IPS DF 4.7 (cell line): ENCODE measurements around the gene GHRH.

Experiments
- DNase-seq: peaks from one replicate; pipeline ENCODE4 v3.0.0-alpha.2; 2013; ENCODE audit warnings: low spot score; ENCODE audit errors: extremely low read depth

The GHRH gene

DNA sequence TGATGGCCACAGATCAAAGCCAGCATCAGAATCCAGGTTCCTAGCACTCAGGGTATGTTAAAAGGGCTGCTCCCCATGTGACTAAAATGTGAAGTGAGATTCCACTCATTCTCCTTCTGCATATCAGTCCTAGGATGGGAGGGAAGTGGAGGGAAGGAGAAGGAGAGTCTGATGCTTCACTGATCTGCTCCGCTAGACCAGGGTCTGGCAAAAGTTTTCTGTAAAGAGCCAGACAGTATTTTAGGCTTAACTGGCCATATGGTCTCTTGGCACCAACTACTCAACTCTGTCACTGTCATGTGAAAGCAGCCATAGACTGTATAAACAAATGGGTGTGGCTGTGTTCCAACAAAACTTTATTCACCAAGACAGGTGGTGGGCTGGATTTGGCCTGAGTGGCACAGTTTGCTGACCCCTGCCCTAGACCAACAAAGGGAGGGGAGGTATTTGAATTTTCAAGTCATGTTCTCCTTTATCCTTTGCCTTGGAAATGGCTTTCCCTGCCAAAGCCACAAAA is 22.6 kb downstream of the GHRH start:
- DNase-seq, result no peak

GRCh38 chr20:37238426-37238825 is 23.2 kb downstream of the GHRH start:
- DNase-seq, result no peak

DNA sequence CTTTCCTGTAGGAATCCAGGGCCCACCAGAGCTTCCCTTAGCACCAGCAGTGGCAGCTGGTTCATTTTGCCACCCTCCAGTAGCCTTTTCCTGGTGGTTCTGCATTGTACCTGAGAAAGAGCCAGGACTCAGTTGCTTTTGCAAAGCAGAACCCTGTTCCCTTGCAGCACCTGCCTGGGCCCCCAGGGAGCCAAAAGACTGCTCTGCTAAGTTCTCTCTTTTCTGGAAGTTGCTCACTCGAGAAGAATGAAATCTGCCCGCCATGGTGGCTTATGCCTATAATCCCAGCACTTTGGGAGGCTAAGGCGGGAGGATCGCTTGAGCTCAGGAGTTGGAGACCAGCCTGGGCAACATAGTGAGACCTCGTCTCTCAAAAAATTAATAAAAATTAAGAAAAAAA is 24.0 kb downstream of the GHRH start:
- DNase-seq, result no peak

GRCh38 chr20:37236462-37236861 is 25.2 kb downstream of the GHRH start:
- no peak for DNase-seq

DNA sequence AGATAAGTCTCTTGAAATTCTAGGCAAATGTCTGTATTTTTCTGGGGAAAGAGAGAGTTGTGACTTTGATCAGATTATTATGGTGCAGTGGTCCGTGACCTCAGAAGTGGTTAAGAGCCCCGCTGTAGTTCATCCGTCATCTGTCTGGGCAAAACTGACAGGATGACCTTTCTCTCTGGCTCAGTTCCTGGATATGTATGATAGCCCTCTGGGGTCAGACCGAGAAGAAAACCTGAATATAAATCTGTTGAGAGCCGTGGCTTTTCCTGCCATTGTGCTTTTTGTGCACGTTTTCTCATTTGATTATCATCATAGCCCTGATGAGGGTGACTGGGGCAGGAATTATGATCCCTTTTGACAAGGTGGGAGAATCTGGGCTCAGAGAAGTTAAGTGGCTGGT is 26.5 kb downstream of the GHRH start:
- no peak for DNase-seq

GRCh38 chr20:37234254-37234581 is 27.4 kb downstream of the GHRH start:
- no peak for DNase-seq

DNA sequence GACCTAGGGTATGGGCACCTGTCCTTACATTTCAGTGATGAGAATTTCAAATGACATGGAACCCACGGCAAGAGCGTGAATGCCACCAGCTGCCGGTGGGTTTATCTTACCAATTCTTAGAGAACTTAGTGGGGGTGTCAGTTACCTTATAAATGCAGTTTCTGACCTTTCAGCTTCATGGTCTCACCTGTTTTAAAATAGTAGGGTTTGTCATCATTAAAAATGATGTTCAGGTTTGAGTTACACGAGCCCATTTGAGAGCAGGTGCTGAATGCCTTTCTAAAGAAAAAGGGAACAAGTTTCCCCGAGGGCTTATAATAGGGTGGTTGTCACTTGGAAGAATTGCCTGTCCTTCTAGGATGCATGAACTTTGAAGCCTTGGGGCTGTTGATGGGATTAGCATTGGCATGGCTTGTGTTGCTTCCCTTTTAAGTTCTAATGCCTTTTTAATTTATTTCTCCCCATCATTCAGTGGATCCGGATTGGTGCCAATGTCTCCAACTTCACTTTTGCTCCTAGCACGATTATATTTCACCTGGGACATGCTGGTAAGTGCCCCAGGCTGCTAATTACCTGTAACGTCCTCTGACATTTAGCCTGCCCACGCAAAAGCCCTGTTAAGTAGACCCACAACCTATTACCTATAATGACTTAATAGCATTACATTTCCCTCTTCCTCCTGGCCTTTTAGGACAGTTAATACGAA is 27.9 kb downstream of the GHRH start:
- DNase-seq, result no peak

DNA sequence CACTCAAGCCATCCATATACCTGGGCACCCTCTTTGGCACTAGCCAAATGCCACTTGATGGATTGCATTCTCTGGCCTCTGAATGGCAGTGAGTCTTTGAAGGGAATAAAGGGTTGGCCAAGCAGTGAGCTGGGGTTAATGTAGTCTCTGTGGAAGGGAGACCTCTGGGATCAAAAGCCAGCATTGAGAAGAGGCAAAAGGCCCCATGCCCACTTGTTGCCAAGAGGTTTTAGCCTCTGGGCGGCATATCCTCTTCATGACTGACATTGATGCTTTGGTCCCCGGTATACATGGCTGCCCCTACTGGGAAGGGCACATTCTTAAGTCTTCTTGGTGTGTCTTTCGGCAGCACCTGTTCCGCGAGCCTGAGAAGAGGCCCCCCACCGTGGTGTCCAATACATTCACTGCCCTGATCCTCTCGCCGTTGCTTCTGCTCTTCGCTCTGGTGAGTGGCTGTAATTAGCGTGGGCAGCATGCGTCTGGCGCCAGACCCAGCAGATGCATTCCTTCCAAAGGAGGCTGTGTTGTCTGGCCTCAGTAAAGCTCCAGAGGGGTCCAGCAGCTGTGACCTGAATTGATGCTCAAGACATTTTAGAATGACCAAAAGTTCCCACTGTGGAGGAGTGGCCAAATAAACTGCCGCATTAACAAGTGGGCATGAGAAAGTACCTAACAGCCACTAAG is 29.5 kb downstream of the GHRH start:
- DNase-seq, result no peak

GRCh38 chr20:37230200-37230599 is 31.4 kb downstream of the GHRH start:
- DNase-seq, result no peak

DNA sequence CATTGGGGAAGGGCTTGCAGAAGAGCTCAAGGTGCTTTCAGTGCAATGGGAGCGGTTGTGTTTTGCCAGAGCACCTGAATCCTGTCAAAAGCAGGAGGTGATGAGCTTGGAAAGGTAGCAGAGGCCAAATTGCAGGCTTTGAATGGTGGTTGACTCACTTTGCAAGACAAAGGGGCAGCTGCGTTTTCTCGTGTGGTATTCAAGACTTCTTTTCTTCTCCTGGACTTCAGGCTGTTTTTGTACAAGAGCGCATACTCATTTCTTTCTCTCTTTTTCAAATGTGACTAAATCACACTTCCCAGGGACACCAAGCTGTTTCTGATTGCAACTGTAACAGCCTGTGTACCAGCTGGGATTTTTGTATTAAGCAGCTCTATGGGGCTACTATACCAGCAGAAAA is 32.3 kb downstream of the GHRH start:
- DNase-seq, result peak; percentile 46

DNA sequence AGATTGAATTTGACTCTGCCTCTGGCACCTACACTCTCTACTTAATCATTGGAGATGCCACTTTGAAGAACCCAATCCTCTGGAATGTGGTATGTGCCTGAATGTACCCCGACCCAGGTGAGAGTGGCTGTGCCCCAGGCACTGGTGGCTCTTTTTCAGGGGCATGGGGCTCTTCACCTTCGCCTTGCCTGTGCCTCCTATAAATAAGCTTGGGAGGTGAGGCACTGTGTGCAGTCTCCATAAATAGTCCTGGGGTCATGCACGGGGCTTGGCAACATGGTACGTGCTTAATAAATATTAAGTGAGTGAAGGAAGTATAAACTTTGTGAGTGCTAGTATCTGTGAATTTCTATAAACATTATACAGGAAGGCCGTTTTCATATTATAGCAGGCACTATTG is 33.0 kb downstream of the GHRH start:
- no peak for DNase-seq

DNA sequence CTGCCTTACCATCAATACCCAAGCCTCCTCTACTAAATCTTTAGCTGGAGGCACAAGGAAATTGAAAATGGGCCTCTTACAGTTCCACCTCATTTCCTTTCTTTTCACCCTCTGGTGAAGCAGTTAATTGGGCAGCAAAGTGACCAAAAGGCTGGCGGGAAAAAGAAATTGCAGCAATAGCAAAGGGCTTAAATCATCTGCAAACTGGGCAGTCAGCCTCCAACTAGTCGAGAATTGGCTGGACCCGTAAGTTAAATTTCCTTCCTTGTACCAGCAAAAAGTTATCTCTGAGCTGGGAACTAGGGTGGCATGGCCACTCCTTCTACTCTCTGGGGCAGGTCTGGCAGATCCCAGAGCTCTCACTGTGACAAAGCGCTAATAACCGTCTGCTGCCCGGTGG is 33.5 kb downstream of the GHRH start:
- no peak for DNase-seq

- DNase-seq, result no peak
Observed at GRCh38 chr20:37226889-37227288, 34.7 kb downstream of the GHRH start.

DNA sequence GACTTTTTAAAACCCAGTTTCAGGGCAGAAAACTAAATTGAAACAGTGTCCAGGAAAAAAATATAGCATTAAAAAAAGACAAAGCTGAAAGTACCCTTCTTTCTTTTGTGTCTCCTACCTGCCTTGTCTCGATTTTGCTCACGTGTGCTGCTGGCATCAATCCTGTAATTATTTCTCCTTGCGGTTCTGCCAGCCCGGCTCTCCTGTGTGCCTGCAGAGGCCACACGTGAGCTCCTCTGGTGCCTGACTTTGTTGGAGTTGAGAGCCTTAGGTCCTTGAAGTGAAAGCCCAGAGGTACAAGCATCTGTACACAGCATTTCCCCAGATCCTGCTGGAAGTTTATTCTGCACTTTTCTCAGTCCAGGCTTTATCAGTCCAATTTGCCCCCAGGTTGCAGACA is 36.5 kb downstream of the GHRH start:
- DNase-seq, result no peak

GRCh38 chr20:37223053-37223452 is 38.6 kb downstream of the GHRH start:
- no peak for DNase-seq

DNA sequence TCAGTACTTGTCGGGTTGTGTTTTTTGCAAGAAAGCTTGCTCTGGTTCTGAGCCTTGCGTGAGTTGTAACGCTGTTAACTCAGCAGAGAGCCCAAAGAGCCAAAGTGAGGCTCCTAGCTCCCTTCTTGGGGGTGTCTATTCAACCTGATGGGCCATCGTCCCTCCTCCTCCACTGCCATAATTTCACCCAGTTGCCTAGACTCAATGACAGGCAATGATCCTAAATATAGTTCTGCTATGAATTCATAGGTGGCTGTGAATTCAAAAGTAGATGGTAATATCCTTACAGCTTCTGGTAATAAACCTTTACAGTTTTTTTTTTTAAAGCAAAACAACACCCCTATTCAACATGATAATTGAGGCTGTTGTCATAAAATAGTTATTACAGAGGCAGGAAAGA is 39.5 kb downstream of the GHRH start:
- DNase-seq, result no peak

DNA sequence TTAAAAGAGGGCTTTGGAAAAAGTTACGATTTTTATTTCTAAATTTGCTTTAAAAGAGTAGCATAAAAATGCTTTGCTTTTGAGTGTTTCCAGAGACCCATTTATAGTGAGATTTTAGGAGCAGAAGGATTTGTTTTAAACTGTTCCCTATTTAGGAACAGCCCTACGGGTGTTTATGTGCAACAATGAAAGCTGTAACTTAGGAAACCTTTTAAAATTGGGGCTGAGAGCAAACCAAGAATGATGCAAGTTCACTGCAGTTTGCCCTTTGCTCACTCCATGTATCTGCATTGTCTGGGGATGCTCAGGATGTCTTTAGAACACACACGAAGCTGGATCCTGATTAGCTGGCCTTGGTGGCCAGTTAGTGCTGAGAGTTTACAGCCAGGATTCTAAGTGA is 40.9 kb downstream of the GHRH start:
- no peak for DNase-seq

DNA sequence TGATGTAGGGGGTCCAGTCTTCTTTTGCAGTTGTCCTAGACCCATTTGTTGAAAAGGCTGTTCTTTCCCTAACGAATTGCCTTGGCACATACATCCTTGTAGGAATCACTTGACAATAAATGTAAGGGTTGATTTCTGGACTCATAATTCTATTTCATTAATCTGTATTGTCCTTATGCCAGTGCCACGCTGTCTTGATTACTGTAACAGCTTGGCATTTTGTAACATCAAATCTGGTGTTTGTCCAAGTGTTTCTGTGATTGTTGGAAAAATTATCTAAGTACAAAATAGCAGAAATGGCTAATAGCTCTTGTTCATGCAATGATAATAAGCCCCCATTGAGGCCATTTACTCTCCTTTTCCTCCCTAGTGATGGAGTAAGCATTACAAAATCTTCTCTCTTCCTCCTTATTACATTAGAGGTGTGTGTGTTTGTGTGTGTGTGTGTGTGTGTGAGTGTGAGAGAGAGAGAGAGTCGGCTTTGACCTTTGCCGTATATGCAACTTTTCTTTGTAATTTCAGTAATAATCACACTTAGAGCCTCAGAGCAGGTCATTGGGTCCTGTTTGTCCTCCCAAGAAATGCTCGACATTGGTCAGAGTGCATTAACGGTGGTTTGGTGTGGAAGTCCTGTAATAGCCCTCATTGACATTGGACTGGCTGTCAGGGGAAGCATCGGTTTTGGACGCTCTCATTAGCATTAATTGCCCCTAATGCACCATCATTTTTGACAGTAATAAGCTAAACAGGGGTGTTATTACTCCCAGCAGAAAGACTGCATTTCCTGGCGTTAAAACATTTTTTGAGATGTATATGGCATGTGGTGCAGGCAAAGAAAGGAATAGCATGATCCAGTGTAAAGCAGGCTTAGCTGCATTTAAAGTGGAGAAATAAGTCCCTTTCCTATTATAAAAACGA is 41.6 kb downstream of the GHRH start:
- no peak for DNase-seq

GRCh38 chr20:37218976-37219375 is 42.6 kb downstream of the GHRH start:
- DNase-seq, result no peak

- DNase-seq, result no peak
Observed at GRCh38 chr20:37218441-37218840, 43.2 kb downstream of the GHRH start.

- no peak for DNase-seq
Observed at GRCh38 chr20:37209661-37210314, 51.8 kb downstream of the GHRH start.

GRCh38 chr20:37209193-37209592 is 52.4 kb downstream of the GHRH start:
- no peak for DNase-seq
